Measurements from ENCODE around the gene ARHGEF19.

ARHGEF19 gene

GRCh38 chr1:16148329-16149092 lies 63.9 kb downstream of the ARHGEF19 start:
- DNase-seq (ENCODE audit: low spot score) = no peak
